Endothelial cell of umbilical vein (primary cell): ENCODE results near the gene RELCH. TPM values are rescaled to one million over a fixed set of nuclear protein-coding genes. Genes with fewer than 3 reads are reported as not detected.

Source experiments
- BruUV-seq: library from RNA; stranded (reverse); fragments of 400-500 nt; replicated peaks from 2 replicates; lab custom pipeline; 2021; lab: Mats Ljungman, UMichigan
- CTCF ChIA-PET: fragments of 300-600, 350-600 bp; sonication (Branson Sonifier 250); formaldehyde crosslinking; loops from one replicate; lab custom pipeline; 2021; ENCODE audit warnings: antibody characterized with exemption, inconsistent platforms; lab: Charles Lee
- POLR2A ChIA-PET: fragments of 300-600, 350-600 bp; sonication (Branson Sonifier 250); formaldehyde crosslinking; loops from one replicate; lab custom pipeline; 2021; ENCODE audit warnings: antibody characterized with exemption, inconsistent platforms; lab: Charles Lee
- DNase-seq: peaks from one replicate; pipeline ENCODE4 v3.0.0-alpha.2; 2011; ENCODE audit warnings: low read depth, low spot score
- FAIRE-seq: peaks from 2 replicates; lab custom pipeline; 2011; peaks lifted over from hg19 to GRCh38; lab: Jason Lieb, UNC
- H2AFZ ChIP-seq: 2 replicates; pipeline ENCODE4 v1.6.0; 2012; ENCODE audit warnings: low read depth, low read length, control low read depth, inconsistent platforms
- H3K27ac ChIP-seq: 2 replicates; pipeline ENCODE4 v1.5.1; 2011; ENCODE audit warnings: low read depth, mild to moderate bottlenecking, control low read depth, low read length, moderate library complexity; ENCODE audit not compliant: insufficient read depth
- H3K27me3 ChIP-seq, 2 experiments: 2 replicates each; pipeline versions ENCODE4 v1.6.0 to v1.6.1; 2011; ENCODE audit warnings: low read length in 2 of 2, mixed read lengths in 1 of 2; ENCODE audit not compliant: control insufficient read depth in 2 of 2, insufficient read depth in 2 of 2
- H3K36me3 ChIP-seq, 2 experiments: 2 replicates in 1 of 2; 3 replicates in 1 of 2; pipeline ENCODE4 v1.5.1; 2011; ENCODE audit warnings: low read length in 2 of 2, mild to moderate bottlenecking in 1 of 2, moderate library complexity in 1 of 2; ENCODE audit not compliant: control insufficient read depth in 2 of 2, insufficient read depth in 2 of 2; ENCODE audit errors: extremely low read depth in 1 of 2
- H3K4me1 ChIP-seq: 3 replicates; pipeline ENCODE4 v1.5.1; 2011; ENCODE audit warnings: mild to moderate bottlenecking, low read length; ENCODE audit not compliant: control insufficient read depth, insufficient read depth; ENCODE audit errors: extremely low read depth
- H3K4me2 ChIP-seq: 2 replicates; pipeline ENCODE4 v1.6.1; 2011; ENCODE audit warnings: low read length, control low read depth, mixed read lengths; ENCODE audit not compliant: insufficient read depth
- H3K4me3 ChIP-seq, 3 experiments: fragments of 200-600 bp in 1 of 3; sonication (generic), shearing (Covaris generic) in 1 of 3; replicated peaks in 1 of 3; 2 replicates each; pipeline ENCODE4 v1.5.1; 2011 to 2016; ENCODE audit warnings: control low read depth in 3 of 3, low read length in 3 of 3, mild to moderate bottlenecking in 2 of 3, inconsistent platforms in 1 of 3, low read depth in 1 of 3, moderate library complexity in 1 of 3; ENCODE audit not compliant: insufficient read depth in 1 of 3
- H3K79me2 ChIP-seq: 2 replicates; pipeline ENCODE4 v1.6.0; 2012; ENCODE audit warnings: low read length, inconsistent platforms; ENCODE audit not compliant: control insufficient read depth, insufficient read depth
- H3K9ac ChIP-seq: replicated peaks from 2 replicates; pipeline ENCODE3; 2011; ENCODE audit warnings: low read length, control low read depth; ENCODE audit not compliant: insufficient read depth; ENCODE audit errors: extremely low read depth
- H3K9me1 ChIP-seq: replicated peaks from 3 replicates; pipeline ENCODE4 v1.6.0; 2011; ENCODE audit warnings: mild to moderate bottlenecking, low read length; ENCODE audit not compliant: control insufficient read depth, insufficient read depth; ENCODE audit errors: extremely low read depth
- H3K9me3 ChIP-seq: replicated peaks from 2 replicates; pipeline ENCODE4 v1.5.1; 2012; ENCODE audit warnings: low read length, inconsistent platforms; ENCODE audit not compliant: control insufficient read depth, insufficient read depth
- H4K20me1 ChIP-seq: replicated peaks from 2 replicates; pipeline ENCODE3; 2011; ENCODE audit warnings: mild to moderate bottlenecking, low read length; ENCODE audit not compliant: control insufficient read depth, insufficient read depth; ENCODE audit errors: extremely low read depth
- EZH2 ChIP-seq: IDR thresholded peaks from 2 replicates; pipeline ENCODE4 v1.6.1; 2012; ENCODE audit warnings: borderline replicate concordance, low read depth, mild to moderate bottlenecking, moderate library complexity, low read length, inconsistent platforms; ENCODE audit not compliant: severe bottlenecking
- FOS ChIP-seq: IDR thresholded peaks from 2 replicates; pipeline ENCODE4 v1.6.1; 2011; ENCODE audit warnings: mild to moderate bottlenecking, low read length, moderate library complexity, borderline replicate concordance; ENCODE audit not compliant: insufficient read depth
- GATA2 ChIP-seq: IDR thresholded peaks from 2 replicates; pipeline ENCODE4 v1.7.0; 2011; ENCODE audit warnings: low read depth, mild to moderate bottlenecking, moderate library complexity, mixed read lengths, low read length; ENCODE audit not compliant: insufficient read length, insufficient read depth
- JUN ChIP-seq: IDR thresholded peaks from 2 replicates; pipeline ENCODE4 v1.6.1; 2011; ENCODE audit warnings: borderline replicate concordance, low read depth; ENCODE audit not compliant: insufficient read length, insufficient read depth
- MYC ChIP-seq: IDR thresholded peaks from one replicate; pipeline ENCODE4 v1.6.1; 2011; ENCODE audit warnings: mild to moderate bottlenecking, low read depth, low read length
- POLR2AphosphoS5 ChIP-seq: IDR thresholded peaks from 2 replicates; pipeline ENCODE4 v1.6.1; 2012; ENCODE audit warnings: low read depth, mild to moderate bottlenecking, control low read depth, low read length, moderate library complexity; ENCODE audit not compliant: insufficient read depth
- dilution Hi-C: fragments of 300-500 bp; cut with MboI; formaldehyde crosslinking; loops from one replicate; pipeline ENCODE4 v1.15.0; 2019; ENCODE audit warnings: low sequenced_read_pairs; ENCODE audit not compliant: extremely low pct_ligation_motif_present
- intact Hi-C: fragments of 100-400 bp; cut with micrococcal nuclease; formaldehyde crosslinking; loops from one replicate; pipeline ENCODE4 v1.10.0; 2022
- polyA plus RNA-seq, 4 experiments: library from polyadenylated mRNA; depleted of rRNA in 3 of 4; stranded (reverse) in 3 of 4; unstranded in 1 of 4; fragments of >200 nt; gene quantifications; 2 replicates each; pipeline versions ENCODE4 v1.2.1 to v1.2.3, GENCODE V29; 2011 to 2012; ENCODE audit warnings: missing spikeins in 1 of 4
- total RNA-seq: library from RNA; stranded (reverse); gene quantifications from 2 replicates; pipeline ENCODE4 v1.2.3, GENCODE V29; 2021
- TF ChIP-seq, protein P1 (sequence below), 2 donors: IDR thresholded peaks; 1 replicate in 1 of 2; 2 replicates in 1 of 2; pipeline ENCODE4 v1.5.1; 2011; ENCODE audit warnings: low read length in 2 of 2, mild to moderate bottlenecking in 2 of 2, moderate library complexity in 2 of 2, control low read depth in 1 of 2, inconsistent platforms in 1 of 2, low read depth in 1 of 2; ENCODE audit not compliant: insufficient read depth in 1 of 2; ENCODE audit errors: extremely low read depth in 1 of 2
- TF ChIP-seq, protein P2 (sequence below): IDR thresholded peaks from 2 replicates; pipeline ENCODE4 v1.6.1; 2011; ENCODE audit not compliant: insufficient read depth, insufficient read length

RELCH gene
- total and polyA plus RNA-seq, 2 donors (not counting 3 experiments of a cell fraction or from before 2014, with no cell fraction given) = 6.6 to 25.2 TPM

DNA sequence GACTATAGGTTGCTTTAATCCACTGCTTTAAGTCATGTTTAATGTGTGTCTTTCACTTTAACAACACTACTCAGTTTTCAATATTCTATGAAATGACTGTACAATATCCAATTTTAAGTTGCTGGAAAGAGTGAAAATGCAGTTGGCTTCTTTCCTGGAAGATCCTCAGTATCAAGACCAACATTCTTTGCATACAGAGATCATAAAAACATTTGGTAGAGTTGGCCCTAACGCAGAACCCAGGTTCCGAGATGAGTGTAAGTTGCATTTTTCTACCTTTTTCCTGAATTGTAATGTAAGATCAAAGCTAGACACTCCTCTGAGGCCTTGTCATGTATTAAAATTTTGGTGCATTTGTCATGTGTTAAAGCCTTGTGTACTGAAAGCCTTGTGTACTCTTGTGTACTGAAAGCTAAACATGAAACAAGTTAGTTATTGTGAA is 95.2 kb downstream of the RELCH start:
- Histone ChIP-seq H3K4me1 (peaks cover 28% of the 10 kb centered on the region), H3K79me2 (no peaks in the 10 kb centered on the region), H3K9me1 (no peaks in the 10 kb centered on the region), H2AFZ (no peak overlapping the region), H3K9ac (peak overlapping the region; percentile 54), H3K27me3 (no peaks in the 10 kb centered on the region), H3K36me3 (peaks cover 4 to 12% of the 10 kb centered on the region in 2 experiments), H3K4me3 (peak overlapping the region in 1 of 3 experiments; percentile 21), H3K27ac (peak overlapping the region; percentile 80), H3K9me3 (no peaks in the 10 kb centered on the region), H3K4me2 (peak overlapping the region; percentile 91), H4K20me1 (no peaks in the 10 kb centered on the region)
- FAIRE-seq (peak; percentile 57), DNase-seq (peak; percentile 58)
- CTCF ChIA-PET = interaction anchor here (1.0 to 2.1 kb wide), 6 partner anchors 9 to 49 kb away, joined by 3 to 5 read pairs (median 4); no protein-coding TSS in a partner anchor
- no TSS peak for BruUV-seq
- dilution Hi-C loops = no loop called here
- POLR2A ChIA-PET = no interaction called here
- TF ChIP-seq MYC (no peak), EZH2 (no peak), GATA2 (no peak), FOS (no peak), JUN (no peak), POLR2AphosphoS5 (no peak)
- TF ChIP-seq, protein P1, sequence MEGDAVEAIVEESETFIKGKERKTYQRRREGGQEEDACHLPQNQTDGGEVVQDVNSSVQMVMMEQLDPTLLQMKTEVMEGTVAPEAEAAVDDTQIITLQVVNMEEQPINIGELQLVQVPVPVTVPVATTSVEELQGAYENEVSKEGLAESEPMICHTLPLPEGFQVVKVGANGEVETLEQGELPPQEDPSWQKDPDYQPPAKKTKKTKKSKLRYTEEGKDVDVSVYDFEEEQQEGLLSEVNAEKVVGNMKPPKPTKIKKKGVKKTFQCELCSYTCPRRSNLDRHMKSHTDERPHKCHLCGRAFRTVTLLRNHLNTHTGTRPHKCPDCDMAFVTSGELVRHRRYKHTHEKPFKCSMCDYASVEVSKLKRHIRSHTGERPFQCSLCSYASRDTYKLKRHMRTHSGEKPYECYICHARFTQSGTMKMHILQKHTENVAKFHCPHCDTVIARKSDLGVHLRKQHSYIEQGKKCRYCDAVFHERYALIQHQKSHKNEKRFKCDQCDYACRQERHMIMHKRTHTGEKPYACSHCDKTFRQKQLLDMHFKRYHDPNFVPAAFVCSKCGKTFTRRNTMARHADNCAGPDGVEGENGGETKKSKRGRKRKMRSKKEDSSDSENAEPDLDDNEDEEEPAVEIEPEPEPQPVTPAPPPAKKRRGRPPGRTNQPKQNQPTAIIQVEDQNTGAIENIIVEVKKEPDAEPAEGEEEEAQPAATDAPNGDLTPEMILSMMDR (IDR thresholded peaks at IDR 0.05; ENCODE audit: extremely low read depth in 1 of 2, insufficient read depth in 1 of 2, low read depth in 1 of 2, low read length in 2 of 2) = no peak
- TF ChIP-seq, protein P2, sequence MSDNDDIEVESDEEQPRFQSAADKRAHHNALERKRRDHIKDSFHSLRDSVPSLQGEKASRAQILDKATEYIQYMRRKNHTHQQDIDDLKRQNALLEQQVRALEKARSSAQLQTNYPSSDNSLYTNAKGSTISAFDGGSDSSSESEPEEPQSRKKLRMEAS = no peak
- intact Hi-C loops = loop anchor here (5.0 kb wide), 1 partner anchor 50 kb away; no protein-coding TSS in a partner anchor
